ENCODE measurements around the gene EOLA1.
"Not testable (repeated sequence)": the region's sequence is repeated elsewhere in the genome, so short reads cannot be mapped to it uniquely, and the experiment has no call there.

EOLA1 gene

DNA sequence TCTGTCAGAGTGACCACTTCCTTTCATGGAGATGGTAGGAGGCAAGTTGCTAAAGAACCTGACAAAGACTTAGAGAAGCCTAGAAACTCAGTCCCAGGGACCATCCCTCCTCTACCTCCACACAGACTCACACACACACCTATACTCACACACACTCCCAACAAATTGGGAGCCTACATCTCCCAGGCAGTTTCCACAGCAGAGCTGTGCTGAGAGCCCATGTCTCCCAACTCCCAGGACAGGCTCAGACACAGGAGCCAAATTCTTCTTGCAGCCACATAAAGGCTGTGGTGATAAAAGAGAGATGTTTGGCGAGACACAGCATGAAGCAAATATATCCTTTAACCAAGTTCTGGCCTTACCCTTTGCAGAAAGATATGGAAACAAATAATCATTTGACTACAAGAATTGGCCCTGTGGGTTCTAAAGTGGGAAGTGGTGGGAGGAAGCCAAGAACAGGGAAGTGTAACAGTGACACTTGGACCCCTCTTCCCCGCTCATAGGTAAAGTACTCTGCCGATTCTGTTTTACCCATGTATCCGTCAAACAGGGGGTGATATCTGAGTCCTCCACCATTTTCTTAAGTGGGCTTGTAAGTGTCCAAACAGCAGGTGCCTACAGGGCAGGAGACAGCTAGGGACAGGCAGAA lies 24.7 kb upstream of the EOLA1 start:
- DNase-seq = no peak

DNA sequence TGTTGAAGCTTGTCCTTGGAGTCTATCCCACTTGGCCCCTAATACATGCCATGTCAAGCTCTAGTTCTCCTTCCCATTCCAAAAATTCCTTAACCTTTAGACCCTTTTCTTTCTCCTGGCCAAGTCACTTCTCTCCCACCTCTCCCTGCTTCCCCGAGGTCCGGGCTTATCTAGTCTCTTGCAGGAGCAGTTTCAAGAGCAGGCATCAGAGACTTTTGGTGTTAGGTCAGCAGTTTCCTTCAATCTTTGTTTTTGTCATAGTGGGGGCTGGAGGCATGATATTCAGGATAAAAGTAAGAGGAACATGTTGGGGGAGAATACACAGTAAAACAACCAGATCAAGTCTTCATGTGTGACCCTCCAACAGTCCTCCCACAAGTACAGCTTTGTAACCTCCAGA lies 24.2 kb upstream of the EOLA1 start:
- no peak for DNase-seq

DNA sequence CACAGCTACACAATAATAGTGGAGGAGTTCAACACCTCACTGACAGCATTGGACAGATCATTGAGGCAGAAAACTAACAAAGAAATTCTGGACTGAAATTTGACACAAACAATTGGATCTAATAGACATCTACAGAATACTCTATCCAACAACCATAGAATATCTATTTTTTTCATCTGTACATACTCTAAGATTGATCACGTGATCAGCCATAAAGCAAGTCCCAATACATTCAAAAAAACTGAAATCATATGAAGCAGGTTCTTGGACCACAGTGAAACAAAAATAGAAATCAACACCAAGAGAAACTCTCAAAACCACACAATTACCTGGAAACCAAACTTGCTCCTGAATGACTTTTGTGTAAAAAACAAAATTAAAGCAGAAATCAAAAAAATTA lies 23.5 kb upstream of the EOLA1 start:
- no peak for DNase-seq

DNA sequence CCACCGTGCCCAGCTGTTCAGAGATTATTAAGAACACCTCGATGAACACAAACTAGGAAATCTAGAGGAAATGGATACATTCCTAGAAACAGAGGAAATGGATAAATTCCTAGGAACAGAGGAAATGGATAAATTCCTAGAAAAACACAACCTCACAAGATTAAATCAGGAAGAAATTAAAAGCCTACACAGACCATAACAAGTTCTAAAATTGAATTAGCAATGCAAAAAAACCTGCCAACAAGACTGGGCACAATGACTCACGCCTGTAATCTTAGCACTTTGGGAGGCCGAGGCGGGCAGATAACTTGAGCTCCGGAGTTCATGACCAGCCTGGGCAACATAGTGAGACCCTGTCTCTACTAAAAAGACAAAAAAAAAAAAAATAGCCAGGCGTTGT lies 22.6 kb upstream of the EOLA1 start:
- no peak for DNase-seq

DNA sequence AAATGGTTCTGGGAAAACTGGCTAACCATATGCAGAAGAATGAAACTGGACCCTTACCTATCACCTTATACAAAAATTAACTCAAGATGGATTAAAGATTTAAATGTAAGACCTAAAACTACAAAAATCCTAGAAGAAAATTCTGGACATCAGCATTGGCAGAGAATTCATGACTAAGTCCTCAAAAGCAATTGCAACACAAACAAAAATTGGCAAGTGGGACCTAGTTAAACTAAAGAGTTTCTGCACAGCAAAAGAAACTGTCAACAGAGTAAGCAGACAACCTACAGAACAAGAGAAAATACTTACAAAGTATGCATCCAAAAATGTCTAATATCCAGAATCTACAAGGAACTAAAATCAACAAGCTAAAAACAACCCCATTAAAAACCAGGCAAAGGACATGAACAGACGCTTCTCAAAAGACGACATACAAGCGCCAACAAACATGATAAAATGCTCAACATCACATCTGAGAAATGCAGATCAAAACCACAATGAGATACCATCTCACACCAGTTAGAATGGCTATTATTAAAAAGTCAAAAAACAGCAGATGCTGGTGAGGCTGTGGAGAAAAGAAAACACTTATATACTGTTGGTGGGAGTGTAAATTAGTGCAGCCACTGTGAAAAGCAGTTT lies 20.1 kb upstream of the EOLA1 start:
- not testable (repeated sequence) for DNase-seq

DNA sequence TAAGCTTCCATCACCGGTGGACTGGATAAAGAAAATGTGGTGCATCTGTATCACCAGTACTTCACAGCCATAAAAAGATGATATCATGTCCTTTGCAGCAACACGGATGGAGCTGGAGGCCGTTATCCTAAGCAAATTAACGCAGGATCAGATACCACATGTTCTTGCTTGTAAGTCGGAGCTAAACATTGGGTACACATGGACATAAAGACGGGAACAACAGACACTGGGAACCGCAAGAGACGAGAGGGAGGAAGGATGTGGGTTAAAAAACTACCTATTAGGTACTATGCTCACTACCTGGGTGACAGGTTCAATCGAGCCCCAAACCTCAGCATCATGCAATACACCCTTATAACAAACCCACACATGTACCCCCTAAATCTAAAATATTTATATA lies 19.4 kb upstream of the EOLA1 start:
- no peak for DNase-seq

DNA sequence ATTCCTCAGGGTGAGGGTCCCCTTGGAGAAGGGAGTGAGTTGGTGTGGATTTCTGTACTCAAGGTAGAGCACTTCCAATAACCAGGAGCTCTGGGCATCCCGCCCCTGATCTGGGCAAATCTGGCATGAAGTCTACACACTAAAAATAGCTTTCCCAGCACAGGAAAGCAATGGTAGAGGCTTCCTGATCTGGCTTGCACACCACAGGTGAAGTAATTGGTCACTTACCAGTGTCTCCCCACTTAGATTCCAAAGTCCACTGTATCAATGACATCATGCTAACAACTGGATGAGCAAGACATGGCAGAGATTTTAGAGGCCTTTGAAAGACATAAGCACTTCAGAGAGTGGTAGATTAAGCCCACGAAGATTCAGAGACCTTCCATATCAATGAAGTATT lies 17.9 kb upstream of the EOLA1 start:
- DNase-seq = no peak

DNA sequence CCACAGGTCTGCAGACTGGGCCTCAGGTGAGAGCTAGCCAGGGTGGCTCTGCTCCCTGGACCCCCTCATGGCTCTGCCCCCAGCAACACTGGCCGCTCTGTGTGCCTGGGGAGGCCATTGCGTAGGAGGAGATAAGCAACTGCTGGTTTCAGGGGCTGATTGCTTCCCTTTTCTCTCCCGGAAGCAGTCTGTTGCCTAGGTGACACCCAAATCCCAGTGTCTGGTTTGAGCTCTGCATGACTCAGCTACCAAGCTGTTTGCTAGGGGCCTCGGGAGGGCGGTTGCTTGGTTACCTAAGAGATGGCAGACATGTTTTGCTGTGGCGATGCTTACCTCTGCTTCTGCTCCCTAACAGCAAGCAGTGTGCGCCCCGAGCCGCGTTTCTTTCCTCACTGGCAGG lies 15.4 kb upstream of the EOLA1 start:
- DNase-seq = peak; percentile 38

DNA sequence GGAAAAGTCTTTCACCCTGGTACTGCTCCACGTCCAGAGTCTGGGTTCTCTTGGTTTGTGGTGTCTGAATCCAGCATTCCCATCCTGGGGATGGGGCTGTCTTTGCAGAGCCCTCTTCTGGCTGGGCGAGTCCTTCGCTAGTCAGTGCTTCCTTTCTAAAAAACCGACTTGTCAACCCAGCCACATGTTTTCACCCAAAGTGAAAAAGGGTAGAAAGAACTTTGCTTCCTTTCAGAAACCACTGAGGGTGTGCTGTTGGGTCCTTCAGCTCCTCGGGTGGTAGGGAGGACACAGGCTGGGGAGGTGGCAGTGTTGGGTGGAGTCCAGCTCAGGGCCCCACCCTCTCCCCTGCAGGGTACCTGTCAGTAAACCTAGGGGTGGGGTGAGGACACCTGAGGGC lies 14.9 kb upstream of the EOLA1 start:
- DNase-seq = not testable (repeated sequence)

DNA sequence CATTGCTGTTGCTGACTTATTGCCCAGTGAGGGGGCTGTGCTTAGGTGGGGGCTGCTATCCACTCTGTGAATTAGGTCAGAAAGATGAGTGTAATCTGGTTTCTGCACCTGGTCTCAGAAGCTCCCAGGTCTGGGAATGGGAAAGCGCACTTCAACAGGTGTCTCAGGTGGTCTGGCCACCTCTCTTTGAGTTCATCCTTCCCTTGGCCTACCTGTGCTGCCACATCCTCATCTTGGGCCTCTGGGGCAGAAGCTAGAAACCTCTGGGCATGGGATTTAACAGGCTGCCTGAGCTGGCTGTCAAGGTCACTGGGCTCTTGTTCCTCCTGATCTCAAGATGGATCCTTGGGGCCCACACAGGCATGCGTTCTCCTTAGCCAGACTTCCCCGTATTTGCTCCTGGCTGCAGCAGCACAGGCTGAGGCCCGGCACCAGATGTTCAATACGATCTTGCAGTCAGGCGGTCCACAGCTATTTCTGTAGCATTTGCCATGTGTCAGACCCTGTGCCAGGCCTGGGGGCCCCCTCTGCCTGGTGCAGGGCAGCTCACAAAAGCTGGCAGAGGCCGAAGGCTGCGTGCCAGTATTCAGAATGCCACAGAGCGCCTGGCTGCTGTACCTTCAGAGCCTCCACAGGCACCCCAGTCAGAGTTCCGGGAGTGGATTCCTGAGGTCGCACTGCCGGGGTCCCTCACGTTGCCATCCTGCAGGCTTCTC lies 14.3 kb upstream of the EOLA1 start:
- DNase-seq = not testable (repeated sequence)

DNA sequence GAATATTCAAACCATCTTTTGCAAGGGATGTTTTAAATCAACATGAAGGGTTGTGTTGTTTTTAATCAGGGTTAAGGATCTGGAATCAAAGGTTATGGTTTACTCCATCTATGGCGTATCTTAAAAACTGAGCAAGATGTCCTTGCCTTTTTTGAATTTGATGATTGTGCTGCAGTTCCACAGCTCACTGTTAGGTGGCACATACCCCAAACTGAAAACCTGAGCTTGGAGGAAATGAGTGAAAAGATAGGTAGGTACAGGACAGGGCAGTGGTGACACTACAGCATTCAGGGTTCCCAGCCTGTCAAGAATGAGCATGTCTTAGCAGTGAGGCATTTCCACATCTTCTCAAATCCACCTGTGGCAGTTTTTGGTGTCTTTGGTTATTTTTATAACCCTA lies 13.1 kb upstream of the EOLA1 start:
- DNase-seq = no peak

DNA sequence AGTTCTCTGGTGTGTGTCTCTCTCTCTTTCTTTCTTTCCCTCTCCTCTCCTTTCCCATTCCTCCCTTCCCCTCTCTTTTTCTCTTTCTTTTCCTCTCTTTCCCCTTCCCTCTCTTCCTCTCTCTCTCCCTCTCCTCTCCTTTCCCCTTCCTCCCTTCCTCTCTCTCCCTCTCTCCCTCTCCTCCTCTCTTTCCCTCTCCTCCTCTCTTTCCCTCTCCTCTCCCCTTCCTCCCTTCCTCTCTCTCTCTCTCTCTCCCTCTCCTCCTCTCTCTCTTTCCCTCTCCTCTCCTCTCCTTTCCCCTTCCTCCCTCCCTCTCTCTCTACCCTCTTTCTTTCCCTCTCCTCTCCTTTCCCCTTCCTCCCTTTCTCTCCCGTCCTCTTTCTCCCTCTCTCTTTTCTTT lies 12.4 kb upstream of the EOLA1 start:
- no peak for DNase-seq

DNA sequence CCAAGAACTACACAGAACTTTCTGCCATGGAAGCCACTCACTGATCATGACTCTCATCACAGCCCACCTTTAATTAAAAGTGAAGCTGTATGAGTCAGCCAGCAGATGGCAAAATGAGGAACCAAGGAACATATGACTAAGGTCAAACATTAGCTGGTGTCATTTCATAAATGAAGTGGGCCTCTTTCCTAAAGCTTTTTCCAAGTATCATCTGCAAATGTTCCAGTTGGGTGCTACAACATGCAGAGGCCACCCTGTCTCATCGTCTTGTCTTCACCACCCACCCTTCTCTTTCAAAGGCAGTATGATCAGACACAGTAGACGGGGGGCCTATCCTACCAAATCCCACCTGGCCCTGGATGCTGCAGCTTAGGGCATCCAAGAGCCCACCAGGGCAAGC lies 9.2 kb upstream of the EOLA1 start:
- no peak for DNase-seq

DNA sequence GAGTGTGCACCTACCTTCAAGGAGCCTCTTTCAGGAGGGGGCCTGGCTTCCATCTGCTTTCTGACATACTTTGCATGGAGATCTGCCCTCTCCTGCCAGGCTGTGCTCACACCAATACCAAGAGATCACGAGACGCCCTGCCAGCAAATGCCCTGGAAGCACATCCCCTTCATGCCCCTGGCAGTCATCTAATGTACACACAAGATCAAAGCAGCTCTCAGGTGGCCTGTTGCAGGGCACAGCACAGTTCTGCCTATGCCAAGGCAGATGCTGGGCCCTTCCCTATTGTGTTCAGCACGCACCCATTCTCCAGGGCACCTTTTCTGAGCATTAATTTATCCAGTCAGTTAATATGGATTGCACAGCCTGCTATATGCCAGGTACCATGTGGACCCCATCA lies 7.9 kb upstream of the EOLA1 start:
- not testable (repeated sequence) for DNase-seq

DNA sequence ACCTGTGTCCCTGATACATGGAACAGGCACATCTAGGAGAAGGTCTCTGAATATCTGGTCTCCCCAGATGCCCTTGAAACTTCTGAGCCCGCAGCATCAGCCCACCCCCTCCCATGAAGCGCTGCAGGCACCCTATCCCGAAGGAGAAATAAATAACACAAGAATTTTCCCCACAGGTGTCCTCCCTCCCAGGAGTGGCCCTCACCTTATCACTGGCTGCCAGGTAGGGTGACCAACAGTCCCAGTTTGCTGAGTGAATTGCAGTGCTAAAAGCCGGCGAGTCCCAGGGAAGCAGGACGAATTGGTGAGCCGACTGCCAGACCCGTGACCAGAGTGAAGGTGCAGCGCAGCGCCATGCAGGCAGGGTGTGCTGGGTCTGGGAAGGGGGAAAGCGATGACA lies 6.8 kb upstream of the EOLA1 start:
- DNase-seq = not testable (repeated sequence)

DNA sequence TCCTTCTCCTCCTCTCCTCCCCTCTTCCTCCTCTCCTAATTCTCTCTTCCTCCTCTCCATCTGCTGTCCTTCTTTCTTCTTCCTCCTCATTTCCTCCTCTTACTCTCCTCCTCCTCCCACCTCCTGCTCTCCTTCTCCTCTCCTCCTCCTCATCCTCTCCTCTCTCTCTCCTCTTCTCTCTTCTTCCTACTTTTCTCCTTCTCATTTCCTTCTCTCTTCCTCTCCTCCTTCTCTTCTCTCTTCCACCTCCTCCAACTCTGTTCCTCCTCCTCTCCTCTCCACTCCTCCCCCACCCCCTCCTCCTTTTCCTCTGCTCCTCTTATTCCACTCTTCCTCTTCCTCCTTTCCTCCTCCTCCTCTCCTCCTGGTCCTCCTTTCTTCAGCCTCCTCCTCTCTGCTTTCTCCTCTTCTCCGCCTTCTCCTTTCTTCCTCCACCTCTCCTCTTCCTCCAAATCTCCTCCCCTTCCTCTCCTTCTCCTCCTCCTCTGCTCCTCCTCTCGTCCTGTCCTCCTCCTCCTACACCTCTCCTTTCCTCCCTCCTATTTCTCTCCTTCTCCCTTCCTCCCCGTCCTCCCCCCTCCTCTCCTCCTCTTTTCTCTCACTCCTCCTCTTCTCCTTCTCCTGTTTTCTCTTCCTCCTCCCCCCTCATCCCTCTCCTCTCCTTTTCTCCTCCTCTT lies 5.7 kb upstream of the EOLA1 start:
- DNase-seq = not testable (repeated sequence)

DNA sequence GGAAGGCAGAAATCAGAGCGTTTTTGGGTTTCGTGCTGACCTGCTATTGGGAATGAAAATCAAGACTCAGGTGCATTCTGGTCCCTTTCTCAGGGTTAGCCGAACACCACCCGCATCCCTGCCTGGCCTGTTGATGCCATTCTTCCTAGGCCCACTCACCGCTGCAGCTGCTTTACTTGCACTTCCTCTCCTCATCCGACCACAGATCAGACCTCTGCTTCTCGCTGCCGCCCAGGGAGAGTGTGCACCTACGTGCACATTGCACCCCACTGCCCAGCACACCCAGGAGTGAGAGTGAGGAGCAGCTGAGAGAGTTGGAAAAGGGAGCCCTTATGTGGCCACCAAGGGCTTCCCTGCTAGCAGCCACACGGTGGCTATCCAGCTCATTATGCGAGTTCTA lies 3.3 kb upstream of the EOLA1 start:
- DNase-seq = not testable (repeated sequence)

DNA sequence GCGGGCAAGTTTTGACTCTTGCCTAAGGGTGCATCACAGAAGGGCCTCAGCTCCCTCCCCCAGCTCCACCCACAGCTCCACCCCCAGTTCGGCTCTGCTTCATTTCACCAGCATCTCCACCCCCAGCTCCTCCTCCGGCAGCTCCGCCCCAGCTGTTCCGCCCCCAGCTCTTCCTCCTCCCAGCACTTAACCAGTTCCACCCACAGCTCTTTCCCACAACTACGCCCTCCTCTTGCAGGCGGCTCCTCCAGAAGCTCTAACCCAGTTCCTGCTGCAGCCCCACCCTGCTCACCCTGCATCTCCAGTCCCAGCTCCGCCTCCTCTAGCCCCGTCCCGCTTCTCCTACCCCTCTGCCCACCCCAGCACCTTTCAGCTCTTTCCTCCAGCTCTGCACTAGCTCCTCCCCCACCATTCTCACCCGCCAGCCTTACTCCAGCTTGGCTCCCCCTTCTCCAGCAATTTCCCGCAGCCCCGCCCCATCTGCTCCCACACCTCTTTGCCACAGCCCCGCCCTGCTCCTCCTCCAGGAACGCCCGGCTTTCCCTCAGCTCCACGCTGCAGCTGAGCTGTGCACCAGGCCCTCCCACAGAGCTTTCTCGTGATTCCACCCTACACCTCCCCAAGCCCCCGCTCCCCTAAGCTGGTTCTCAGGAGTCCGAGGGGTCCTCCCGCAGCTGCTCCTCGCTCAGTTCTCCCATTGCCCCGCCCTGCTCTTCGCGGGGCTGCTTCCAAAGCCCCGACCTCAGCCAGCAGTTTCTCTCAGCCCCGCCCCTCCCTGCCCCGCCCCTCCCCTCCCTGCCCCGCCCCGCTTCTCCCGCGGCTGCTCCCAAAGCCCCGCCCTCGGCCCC lies 1.3 kb upstream of the EOLA1 start:
- DNase-seq = peak; percentile 72

DNA sequence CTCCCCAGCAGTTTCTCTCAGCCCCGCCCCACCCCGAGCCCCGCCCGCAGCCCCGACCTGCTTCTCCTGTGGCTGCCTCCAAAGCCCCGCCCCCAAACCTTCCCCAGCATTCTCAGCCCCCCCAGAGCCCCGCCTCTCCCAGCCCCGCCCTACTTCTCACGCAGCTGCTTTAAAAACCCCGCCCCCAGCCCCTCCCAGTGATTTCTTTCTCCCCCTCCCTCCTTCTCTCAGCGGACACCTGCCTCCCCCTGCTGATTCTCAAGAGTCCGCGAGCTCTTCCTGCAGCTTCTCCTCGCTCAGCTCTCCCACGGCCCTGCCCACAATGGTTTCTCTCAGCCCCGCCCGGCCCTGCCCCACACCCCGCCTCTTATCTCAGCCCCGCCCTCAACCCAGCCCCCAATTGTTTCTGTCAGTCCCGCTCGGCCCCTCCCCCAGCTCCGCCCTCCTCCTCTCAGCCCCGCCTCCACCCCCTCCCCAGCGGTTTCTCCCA lies 636 bp upstream of the EOLA1 start:
- peak; percentile 88 for DNase-seq

DNA sequence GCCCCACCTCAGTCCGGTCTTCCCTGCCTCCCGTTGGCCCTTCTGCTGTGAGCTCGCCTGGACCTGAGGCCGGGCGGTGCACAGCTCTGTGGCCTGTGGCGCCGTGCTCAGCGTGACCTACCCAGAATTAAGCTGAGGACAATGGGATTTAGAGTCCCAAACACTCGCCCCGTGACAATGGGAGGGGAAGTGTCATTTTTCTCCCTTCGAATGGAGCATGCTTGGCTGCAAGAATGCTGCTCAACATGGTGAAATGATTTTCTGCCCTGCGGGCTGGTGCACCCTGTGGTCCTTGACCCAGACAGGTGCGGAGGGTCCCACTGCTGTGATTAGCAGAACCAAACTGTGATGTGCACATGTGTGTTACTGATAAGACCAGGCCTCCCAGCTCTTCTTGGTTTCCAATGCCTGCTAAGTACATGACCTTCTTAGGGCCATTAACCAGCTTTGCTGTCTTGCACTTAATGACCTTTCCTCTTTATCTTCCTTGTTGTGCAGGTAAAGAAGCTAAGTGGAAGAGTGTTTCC lies 772 bp downstream of the EOLA1 start:
- DNase-seq = no peak

DNA sequence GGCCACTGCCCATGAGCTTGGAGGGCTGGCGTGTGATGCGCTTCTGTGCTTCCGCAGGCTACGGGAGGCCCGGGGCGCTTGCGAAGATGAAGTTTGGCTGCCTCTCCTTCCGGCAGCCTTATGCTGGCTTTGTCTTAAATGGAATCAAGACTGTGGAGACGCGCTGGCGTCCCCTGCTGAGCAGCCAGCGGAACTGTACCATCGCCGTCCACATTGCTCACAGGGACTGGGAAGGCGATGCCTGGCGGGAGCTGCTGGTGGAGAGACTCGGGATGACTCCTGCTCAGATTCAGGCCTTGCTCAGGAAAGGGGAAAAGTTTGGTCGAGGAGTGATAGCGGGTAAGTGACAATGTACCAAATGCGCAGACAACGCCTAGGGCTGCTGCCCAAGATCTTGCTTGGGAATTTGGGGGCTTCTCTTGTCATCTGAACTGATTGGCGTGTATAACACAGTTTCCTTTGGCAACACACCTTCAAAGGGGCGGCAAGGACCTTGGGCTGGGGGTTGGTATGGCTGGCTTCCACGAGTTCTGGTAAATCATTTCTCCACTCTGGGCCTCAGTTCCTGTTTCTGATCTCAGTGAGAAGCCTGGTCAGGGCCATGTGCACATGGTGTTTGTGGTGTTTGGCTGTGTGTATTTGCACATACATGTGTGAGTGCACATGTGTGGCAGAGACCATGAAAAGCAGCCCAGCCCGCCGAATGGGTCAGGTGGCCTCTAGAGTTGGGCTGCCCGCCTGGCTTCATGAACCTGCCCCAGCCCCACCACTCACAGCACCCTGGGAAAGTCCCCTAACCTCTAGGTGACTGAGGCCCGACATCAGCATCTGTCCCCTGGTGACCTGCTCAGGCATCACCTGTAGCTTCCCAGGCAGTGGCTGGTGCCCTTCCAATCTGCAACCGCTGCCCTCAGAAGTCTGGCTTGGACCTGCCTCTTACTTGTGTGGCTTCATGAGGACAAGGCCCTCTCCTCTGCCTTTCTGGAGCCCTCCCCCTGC lies 5.0 kb downstream of the EOLA1 start:
- DNase-seq = not testable (repeated sequence)

Data from effector CD8-positive, alpha-beta T cell (primary cell).